Osteocyte (in vitro differentiated cells): ENCODE measurements around the gene C9orf85. TPM values are rescaled to one million over a fixed set of nuclear protein-coding genes. Genes with fewer than 3 reads are reported as not detected.

Experiments
- DNase-seq: peaks from one replicate; pipeline ENCODE4 v3.0.0; 2021; ENCODE audit warnings: mixed read lengths; ENCODE audit not compliant: unreplicated experiment; ENCODE audit errors: extremely low spot score
- H3K27ac Mint-ChIP-seq: one replicate; pipeline ENCODE4 v1.8.0; 2021; ENCODE audit warnings: mild to moderate bottlenecking, mixed read lengths; ENCODE audit not compliant: unreplicated experiment
- H3K27me3 Mint-ChIP-seq: one replicate; pipeline ENCODE4 v1.8.0; 2021; ENCODE audit warnings: mixed read lengths; ENCODE audit not compliant: unreplicated experiment
- H3K36me3 Mint-ChIP-seq: one replicate; pipeline ENCODE4 v1.8.0; 2021; ENCODE audit warnings: mixed read lengths; ENCODE audit not compliant: unreplicated experiment
- H3K4me1 Mint-ChIP-seq: one replicate; pipeline ENCODE4 v1.8.0; 2021; ENCODE audit warnings: mixed read lengths; ENCODE audit not compliant: unreplicated experiment
- H3K4me3 Mint-ChIP-seq: one replicate; pipeline ENCODE4 v1.8.0; 2021; ENCODE audit warnings: mild to moderate bottlenecking, moderate library complexity, mixed read lengths; ENCODE audit not compliant: unreplicated experiment
- H3K9me3 Mint-ChIP-seq: one replicate; pipeline ENCODE4 v1.8.0; 2021; ENCODE audit warnings: mixed read lengths; ENCODE audit not compliant: unreplicated experiment
- total RNA-seq: library from RNA; stranded (reverse); gene quantifications from 2 replicates; pipeline ENCODE4 v1.2.1, GENCODE V29; 2021
- TF ChIP-seq, protein P1 (sequence below): fragments of 200-600 bp; sonication (generic); IDR thresholded peaks from 2 replicates; pipeline ENCODE4 v1.5.0; 2021; ENCODE audit warnings: antibody characterized with exemption, mild to moderate bottlenecking, moderate library complexity

C9orf85 gene
- total RNA-seq, 1 donor from 2014 or later: 10.8 TPM

DNA sequence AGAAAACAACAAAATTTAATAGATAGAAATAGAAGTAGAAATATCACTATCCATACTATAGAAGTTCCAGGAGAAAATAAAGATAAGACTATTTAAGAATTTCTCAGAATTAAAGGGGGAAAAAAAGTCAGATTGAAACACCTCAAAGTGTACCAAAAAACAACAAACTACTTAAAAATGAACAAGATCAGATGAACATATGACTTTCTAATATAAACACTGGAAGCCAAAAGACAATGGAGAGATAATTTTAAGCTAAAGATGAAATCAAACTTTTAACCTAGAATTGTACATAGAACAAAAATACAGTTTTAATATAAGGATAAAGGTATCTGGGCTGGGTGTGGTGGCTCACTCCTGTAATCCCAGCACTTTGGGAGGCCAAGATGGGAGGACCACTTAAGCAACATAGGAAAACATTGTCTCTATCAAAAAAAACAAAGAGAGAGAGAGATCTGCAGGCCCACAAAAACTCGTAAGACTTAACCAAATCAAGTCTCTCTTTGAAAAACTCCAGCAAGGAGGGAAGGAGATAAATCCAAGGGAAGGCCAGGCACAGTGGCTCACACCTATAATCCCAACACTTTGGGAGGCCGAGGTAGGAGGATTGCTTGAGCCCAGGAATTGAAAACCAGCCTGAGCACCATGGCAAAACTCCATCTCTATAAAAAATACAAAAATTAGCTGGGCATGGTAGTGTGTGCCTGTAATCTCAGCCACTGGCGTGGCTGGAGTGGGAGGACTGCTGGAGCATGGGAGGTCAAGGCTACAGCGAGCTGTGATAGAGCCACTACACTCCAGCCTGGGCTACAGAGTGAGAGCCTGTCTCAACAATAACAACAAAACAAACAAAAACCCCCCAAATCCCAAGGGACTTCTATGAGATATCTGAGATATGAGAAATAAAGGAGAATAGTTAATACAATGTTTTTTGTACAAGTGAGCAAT, 32.8 kb upstream of the C9orf85 start:
- H3K4me1 Mint-ChIP-seq: no peaks in the 10 kb centered on the region
- H3K27ac Mint-ChIP-seq: no peak overlapping the region
- H3K4me3 Mint-ChIP-seq: no peak overlapping the region
- DNase-seq: no peak
- peaks cover 36% of the 10 kb centered on the region for H3K9me3 Mint-ChIP-seq
- TF ChIP-seq, protein P1, sequence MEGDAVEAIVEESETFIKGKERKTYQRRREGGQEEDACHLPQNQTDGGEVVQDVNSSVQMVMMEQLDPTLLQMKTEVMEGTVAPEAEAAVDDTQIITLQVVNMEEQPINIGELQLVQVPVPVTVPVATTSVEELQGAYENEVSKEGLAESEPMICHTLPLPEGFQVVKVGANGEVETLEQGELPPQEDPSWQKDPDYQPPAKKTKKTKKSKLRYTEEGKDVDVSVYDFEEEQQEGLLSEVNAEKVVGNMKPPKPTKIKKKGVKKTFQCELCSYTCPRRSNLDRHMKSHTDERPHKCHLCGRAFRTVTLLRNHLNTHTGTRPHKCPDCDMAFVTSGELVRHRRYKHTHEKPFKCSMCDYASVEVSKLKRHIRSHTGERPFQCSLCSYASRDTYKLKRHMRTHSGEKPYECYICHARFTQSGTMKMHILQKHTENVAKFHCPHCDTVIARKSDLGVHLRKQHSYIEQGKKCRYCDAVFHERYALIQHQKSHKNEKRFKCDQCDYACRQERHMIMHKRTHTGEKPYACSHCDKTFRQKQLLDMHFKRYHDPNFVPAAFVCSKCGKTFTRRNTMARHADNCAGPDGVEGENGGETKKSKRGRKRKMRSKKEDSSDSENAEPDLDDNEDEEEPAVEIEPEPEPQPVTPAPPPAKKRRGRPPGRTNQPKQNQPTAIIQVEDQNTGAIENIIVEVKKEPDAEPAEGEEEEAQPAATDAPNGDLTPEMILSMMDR: no peak
- H3K36me3 Mint-ChIP-seq: peaks cover 40% of the 10 kb centered on the region
- H3K27me3 Mint-ChIP-seq: no peaks in the 10 kb centered on the region

DNA sequence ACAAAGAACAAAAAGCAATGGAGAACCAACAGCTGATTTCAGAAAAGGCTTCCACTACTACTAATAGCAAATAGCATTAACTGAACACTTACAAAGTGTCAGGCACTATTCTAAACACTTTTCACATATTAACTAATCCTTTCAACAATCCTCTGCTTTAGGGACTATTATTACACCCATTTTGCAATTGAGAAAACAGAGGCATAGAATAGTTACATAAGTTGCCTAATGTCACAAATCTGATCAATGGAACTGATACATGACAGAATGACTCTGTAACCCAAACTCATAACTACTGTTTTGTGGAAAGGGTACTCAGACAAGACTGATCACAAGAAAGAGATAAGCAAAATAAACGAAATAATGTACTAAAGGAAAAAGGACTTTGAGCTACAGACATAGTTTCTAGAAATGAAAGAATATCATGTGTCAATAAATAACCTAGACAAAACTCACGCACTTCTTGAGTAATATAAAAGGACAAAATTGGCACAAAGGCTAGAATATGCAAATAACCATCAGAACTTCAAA, 31.7 kb upstream of the C9orf85 start:
- H3K4me3 Mint-ChIP-seq: no peak overlapping the region
- no peaks in the 10 kb centered on the region for H3K4me1 Mint-ChIP-seq
- H3K36me3 Mint-ChIP-seq: peaks cover 41% of the 10 kb centered on the region
- no peak for DNase-seq
- H3K9me3 Mint-ChIP-seq: peaks cover 47% of the 10 kb centered on the region
- no peak overlapping the region for H3K27ac Mint-ChIP-seq
- TF ChIP-seq, protein P1: no peak
- no peaks in the 10 kb centered on the region for H3K27me3 Mint-ChIP-seq

DNA sequence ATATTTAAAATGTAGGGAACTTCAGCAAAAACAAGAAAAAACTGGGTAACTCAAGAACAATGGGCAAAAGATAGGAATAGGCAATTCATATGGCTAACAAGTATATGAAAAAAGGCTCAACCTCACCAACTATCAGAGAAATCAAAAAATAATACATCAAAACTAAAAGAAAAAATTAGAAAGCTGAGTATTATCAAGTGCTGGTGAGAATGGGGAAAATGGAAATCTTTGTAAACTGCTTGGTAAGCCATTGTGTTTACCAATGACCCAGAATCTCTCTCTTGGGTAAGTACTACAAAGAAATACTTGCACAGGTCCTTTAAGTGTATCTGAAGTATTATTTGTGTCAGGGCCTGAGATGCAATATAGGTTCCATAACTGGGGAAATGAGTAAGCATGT, 27.4 kb upstream of the C9orf85 start:
- TF ChIP-seq, protein P1: no peak
- Mint-ChIP-seq H3K36me3 (peaks cover 28% of the 10 kb centered on the region), H3K4me3 (no peak overlapping the region), H3K27ac (no peak overlapping the region), H3K4me1 (no peaks in the 10 kb centered on the region), H3K27me3 (no peaks in the 10 kb centered on the region), H3K9me3 (peaks cover 37% of the 10 kb centered on the region)
- DNase-seq: no peak

DNA sequence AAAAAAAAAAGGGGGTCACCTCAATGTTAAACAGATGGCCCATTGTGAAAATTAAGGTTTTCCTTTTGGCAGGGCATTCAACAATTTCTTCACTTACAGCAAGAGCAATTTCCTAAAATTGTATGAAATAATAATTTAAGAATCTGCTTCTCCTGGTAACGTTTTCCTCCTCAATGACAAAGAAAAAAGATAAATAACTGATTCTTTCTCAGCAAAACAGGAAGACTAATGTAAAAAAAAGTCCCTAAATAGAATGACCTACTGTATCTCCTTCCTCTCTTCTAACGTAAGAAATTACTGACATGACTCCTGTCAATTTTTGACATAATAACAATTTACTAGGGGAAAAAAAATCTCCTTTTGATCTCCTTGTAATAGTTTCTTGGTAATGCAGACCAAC, 26.0 kb upstream of the C9orf85 start:
- TF ChIP-seq, protein P1: no peak
- H3K27me3 Mint-ChIP-seq: no peaks in the 10 kb centered on the region
- peaks cover 27% of the 10 kb centered on the region for H3K9me3 Mint-ChIP-seq
- peaks cover 23% of the 10 kb centered on the region for H3K36me3 Mint-ChIP-seq
- peaks cover 2% of the 10 kb centered on the region for H3K4me1 Mint-ChIP-seq
- no peak for DNase-seq
- H3K27ac Mint-ChIP-seq: no peak overlapping the region
- no peak overlapping the region for H3K4me3 Mint-ChIP-seq

DNA sequence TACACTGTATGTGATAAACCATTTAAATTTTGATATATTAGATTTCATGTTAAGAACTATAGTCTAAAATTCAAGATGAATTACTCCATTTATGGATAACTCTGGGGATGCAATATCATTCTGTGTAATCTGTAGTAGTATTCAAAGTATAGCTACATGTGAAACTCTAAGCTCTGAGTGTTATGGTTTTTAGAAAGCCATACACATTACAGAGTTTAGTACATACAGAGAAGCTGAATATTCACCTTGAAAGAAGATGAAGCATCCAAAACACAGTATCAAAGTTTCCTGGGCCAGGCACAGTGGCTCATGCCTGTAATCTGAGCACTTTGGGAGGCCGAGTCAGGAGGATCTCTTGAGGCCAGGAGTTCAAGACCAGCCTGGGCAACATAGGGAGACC, 25.4 kb upstream of the C9orf85 start:
- Mint-ChIP-seq H3K36me3 (peaks cover 21% of the 10 kb centered on the region), H3K27ac (no peak overlapping the region), H3K27me3 (no peaks in the 10 kb centered on the region), H3K4me3 (no peak overlapping the region), H3K4me1 (peaks cover 2% of the 10 kb centered on the region), H3K9me3 (peaks cover 21% of the 10 kb centered on the region)
- TF ChIP-seq, protein P1: no peak
- no peak for DNase-seq
